ENCODE results near the gene RGS11.

Gene RGS11

DNA sequence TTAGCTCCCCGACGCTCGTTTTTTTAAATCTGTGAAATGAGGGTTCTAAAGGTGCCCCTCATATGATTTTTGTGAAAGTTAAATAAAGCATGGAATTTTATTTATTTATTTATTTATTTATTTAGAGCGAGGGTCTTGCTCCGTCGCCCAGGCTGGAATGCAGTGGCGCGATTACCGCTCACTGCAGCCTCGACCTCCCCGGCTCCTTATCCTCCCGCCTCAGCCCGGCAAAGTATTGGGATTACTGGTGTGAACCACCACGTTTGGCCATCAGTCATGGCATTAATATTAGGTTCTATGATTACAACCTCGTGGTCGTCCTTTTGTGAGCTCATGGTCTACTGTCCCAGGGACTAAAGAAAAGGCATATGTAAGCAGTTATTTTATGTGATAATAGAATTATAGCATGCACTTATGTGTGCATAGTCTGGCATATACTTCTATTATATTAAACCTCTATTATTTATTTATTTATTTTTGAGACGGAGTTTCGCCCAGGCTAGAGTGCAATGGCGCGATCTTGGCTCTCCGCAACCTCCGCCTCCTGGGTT, 45.9 kb downstream of the RGS11 start:
- no peak for DNase-seq (ENCODE audit: low read depth)

DNA sequence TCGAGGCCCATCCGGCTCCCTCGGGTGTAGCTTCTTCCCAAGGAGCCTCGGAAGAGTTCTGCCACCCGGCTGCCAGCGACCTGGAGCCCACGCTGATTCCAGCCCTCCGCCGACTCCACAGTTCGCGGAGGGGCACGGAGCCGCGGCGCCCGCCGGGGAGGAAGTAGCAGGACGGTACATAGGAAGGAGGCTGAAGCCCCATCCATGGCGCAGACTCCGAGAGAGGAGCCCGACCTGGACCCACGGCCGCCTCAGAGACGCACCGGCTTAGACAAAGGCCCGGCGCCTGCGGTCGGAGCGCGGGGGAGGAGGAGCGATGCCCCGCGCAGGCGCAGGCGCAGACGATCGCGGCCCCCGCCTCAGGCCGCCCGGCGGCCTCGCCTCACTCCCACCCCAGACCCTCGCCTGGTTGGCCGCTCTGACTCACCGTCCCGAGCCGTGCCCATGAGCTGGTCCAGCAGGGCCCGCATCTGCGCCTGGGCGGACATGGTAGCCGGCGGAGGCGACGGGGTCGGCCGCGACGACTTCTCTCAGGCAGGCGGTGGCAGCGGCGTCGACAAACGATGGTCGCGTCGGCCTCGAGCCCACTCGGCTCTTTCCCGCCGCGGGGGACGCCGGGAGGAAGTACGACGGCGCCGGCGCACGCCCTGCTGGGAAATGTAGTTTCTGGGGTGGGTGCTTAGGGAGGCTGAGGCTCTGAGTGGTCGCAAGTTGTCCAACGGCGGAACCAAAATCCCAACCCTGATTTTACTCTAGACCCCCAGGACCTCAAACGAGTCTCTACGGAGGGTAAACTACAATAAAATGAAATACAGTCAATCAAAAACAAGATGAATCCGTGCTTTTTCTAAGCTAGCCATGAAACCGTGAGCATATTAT, 46.7 kb downstream of the RGS11 start, which contains the start of gene LUC7L:
TSS of gene LUC7L (minus strand) at position 598 of the 879 bp plus-strand sequence. CDS start at position 488, 110 bp downstream.
- DNase-seq (ENCODE audit: low read depth) = peak; percentile 83

GRCh38 chr16:228151-228851, 47.4 kb downstream of the RGS11 start:
- DNase-seq (ENCODE audit: low read depth) = no peak

GRCh38 chr16:220021-220420, 55.7 kb downstream of the RGS11 start:
- DNase-seq (ENCODE audit: low read depth) = no peak

Measured in stimulated activated CD8-positive, alpha-beta memory T cell treated with anti-CD3 and anti-CD28 coated beads, Interleukin-4, amount 100 ng/mL, for 24 hours (primary cell).